HCT116 (cell line): ENCODE measurements around the gene RBFOX2. TPM values are rescaled to one million over a fixed set of nuclear protein-coding genes. Genes with fewer than 3 reads are reported as not detected.

Experiments used
- ATAC-seq: fragments of 200-7000 bp; cut with Tn5 transposase; 2 replicates; pipeline ENCODE4 v1.9.1; 2020; ENCODE audit warnings: mild to moderate bottlenecking, moderate library complexity
- BruUV-seq: library from RNA; stranded (reverse); fragments of 400-500 nt; replicated peaks from 2 replicates; lab custom pipeline; 2021; lab: Mats Ljungman, UMichigan
- CTCF ChIA-PET: fragments of 300-600 bp; sonication (Branson Sonifier 250); formaldehyde crosslinking; loops from one replicate; lab custom pipeline; 2021; ENCODE audit warnings: antibody characterized with exemption; lab: Charles Lee
- POLR2A ChIA-PET: fragments of 300-600, 350-600 bp; sonication (Branson Sonifier 250); formaldehyde crosslinking; loops from one replicate; lab custom pipeline; 2021; ENCODE audit warnings: antibody characterized with exemption; lab: Charles Lee
- RAD21 ChIA-PET, 2 experiments: fragments of 300-600 bp; sonication (Branson Sonifier 250); formaldehyde crosslinking; loops; one replicate each; lab custom pipeline; 2023; ENCODE audit warnings: low total read pairs in 2 of 2; ENCODE audit not compliant: uncharacterized antibody in 2 of 2, unreplicated experiment in 2 of 2, low non-redundant PET in 1 of 2; lab: Charles Lee
- DNase-seq: peaks from one replicate; pipeline ENCODE4 v3.0.0-alpha.2; 2010; ENCODE audit warnings: low read depth, low spot score
- H2AFZ ChIP-seq: fragments of 200-600 bp; shearing (Covaris generic), sonication (generic); 2 replicates; pipeline ENCODE4 v1.6.1; 2017; ENCODE audit warnings: low read depth, mixed run types, mixed read lengths, antibody characterized with exemption, low read length; ENCODE audit not compliant: poor library complexity, severe bottlenecking
- H3K27ac ChIP-seq: 2 replicates; pipeline ENCODE4 v1.5.1; 2012; ENCODE audit warnings: low read depth, low read length
- H3K27me3 ChIP-seq: fragments of 200-600 bp; sonication (generic); 2 replicates; pipeline ENCODE4 v1.6.1; 2016; ENCODE audit warnings: mixed run types, low read length, mixed read lengths; ENCODE audit not compliant: insufficient read depth
- H3K36me3 ChIP-seq, 2 experiments: fragments of 200-500 bp in 1 of 2; fragments of 200-600 bp in 1 of 2; sonication (Bioruptor generic) in 1 of 2; sonication (generic) in 1 of 2; 2 replicates each; pipeline versions ENCODE4 v1.5.1 to v1.6.1; 2014 to 2016; ENCODE audit warnings: low read length in 2 of 2, inconsistent platforms in 1 of 2, mixed read lengths in 1 of 2, mixed run types in 1 of 2; ENCODE audit not compliant: insufficient read depth in 2 of 2, control insufficient read depth in 1 of 2
- H3K4me1 ChIP-seq, 2 experiments: fragments of 200-600 bp in 1 of 2; sonication (generic) in 1 of 2; 2 replicates each; pipeline versions ENCODE4 v1.5.1 to v1.6.1; 2012 to 2017; ENCODE audit warnings: low read length in 2 of 2, inconsistent platforms in 1 of 2, mild to moderate bottlenecking in 1 of 2, mixed read lengths in 1 of 2, mixed run types in 1 of 2, moderate library complexity in 1 of 2; ENCODE audit not compliant: insufficient read depth in 2 of 2, control insufficient read depth in 1 of 2
- H3K4me2 ChIP-seq: fragments of 200-600 bp; sonication (generic); 2 replicates; pipeline ENCODE4 v1.6.1; 2017; ENCODE audit warnings: mixed run types, low read length, mixed read lengths
- H3K4me3 ChIP-seq, 2 experiments: fragments of 200-600 bp in 1 of 2; sonication (generic) in 1 of 2; replicated peaks in 1 of 2; 2 replicates each; pipeline ENCODE4 v1.5.1; 2011 to 2016; ENCODE audit warnings: low read length in 2 of 2, control low read depth in 1 of 2, low read depth in 1 of 2, mild to moderate bottlenecking in 1 of 2, mixed read lengths in 1 of 2, mixed run types in 1 of 2
- H3K79me2 ChIP-seq: fragments of 200-600 bp; sonication (generic); 2 replicates; pipeline ENCODE4 v1.6.1; 2017; ENCODE audit warnings: mild to moderate bottlenecking, mixed run types, low read length, moderate library complexity, mixed read lengths; ENCODE audit not compliant: insufficient read depth
- H3K9ac ChIP-seq: fragments of 200-600 bp; sonication (generic); 2 replicates; pipeline ENCODE4 v1.6.1; 2016; ENCODE audit warnings: low read length, mixed read lengths
- H3K9me2 ChIP-seq: fragments of 200-600 bp; sonication (generic), shearing (Covaris generic); 2 replicates; pipeline ENCODE4 v1.6.1; 2017; ENCODE audit warnings: mixed run types, mild to moderate bottlenecking, moderate library complexity; ENCODE audit not compliant: insufficient read depth
- H3K9me3 ChIP-seq, 2 experiments: fragments of 200-500 bp in 1 of 2; fragments of 200-600 bp in 1 of 2; sonication (Bioruptor generic) in 1 of 2; sonication (generic) in 1 of 2; 2 replicates each; pipeline ENCODE4 v1.6.1; 2014 to 2017; ENCODE audit warnings: low read length in 2 of 2, mixed read lengths in 2 of 2, inconsistent platforms in 1 of 2, low read depth in 1 of 2, mild to moderate bottlenecking in 1 of 2, mixed run types in 1 of 2, moderate library complexity in 1 of 2; ENCODE audit not compliant: control insufficient read depth in 1 of 2, insufficient read depth in 1 of 2
- H4K20me1 ChIP-seq: fragments of 200-600 bp; sonication (generic), shearing (Covaris generic); 2 replicates; pipeline ENCODE4 v1.6.1; 2017; ENCODE audit warnings: mixed run types, mild to moderate bottlenecking, moderate library complexity; ENCODE audit not compliant: insufficient read depth
- ATF3 ChIP-seq: IDR thresholded peaks from 2 replicates; pipeline ENCODE4 v1.6.1; 2012
- CEBPB ChIP-seq: IDR thresholded peaks from 2 replicates; pipeline ENCODE4 v1.6.1; 2012; ENCODE audit warnings: low read depth
- EGR1 ChIP-seq: IDR thresholded peaks from 2 replicates; pipeline ENCODE4 v1.6.1; 2012; ENCODE audit warnings: low read depth
- ELF1 ChIP-seq: IDR thresholded peaks from 2 replicates; pipeline ENCODE4 v1.6.1; 2012; ENCODE audit warnings: low read depth, borderline replicate concordance
- EZH2 ChIP-seq: fragments of 200-600 bp; sonication (generic); IDR thresholded peaks from 2 replicates; pipeline ENCODE4 v1.6.1; 2017; ENCODE audit warnings: antibody characterized with exemption, mixed run types
- FOSL1 ChIP-seq: IDR thresholded peaks from 2 replicates; pipeline ENCODE4 v1.6.1; 2012; ENCODE audit warnings: low read depth
- JUND ChIP-seq: IDR thresholded peaks from 2 replicates; pipeline ENCODE4 v1.6.1; 2012
- POLR2A ChIP-seq: IDR thresholded peaks from 2 replicates; pipeline ENCODE4 v1.7.0; 2011; ENCODE audit warnings: borderline replicate concordance; ENCODE audit not compliant: insufficient read depth, insufficient read length; ENCODE audit errors: extremely low read depth
- POLR2AphosphoS5 ChIP-seq: IDR thresholded peaks from 2 replicates; pipeline ENCODE4 v1.6.1; 2011; ENCODE audit warnings: mild to moderate bottlenecking, low read depth, low read length, moderate library complexity
- RAD21 ChIP-seq: IDR thresholded peaks from 2 replicates; pipeline ENCODE4 v1.6.1; 2012; ENCODE audit warnings: low read depth, mild to moderate bottlenecking
- SIN3A ChIP-seq: IDR thresholded peaks from 2 replicates; pipeline ENCODE4 v1.6.1; 2012; ENCODE audit warnings: low read depth
- TCF7L2 ChIP-seq: IDR thresholded peaks from 2 replicates; pipeline ENCODE4 v1.7.0; 2011; ENCODE audit warnings: borderline replicate concordance, inconsistent platforms; ENCODE audit not compliant: insufficient read depth, insufficient read length; ENCODE audit errors: extremely low read depth
- ZFX ChIP-seq: fragments of 450-650 bp; IDR thresholded peaks from 2 replicates; pipeline ENCODE4 v1.6.1; 2017
- ZNF274 ChIP-seq: fragments of 200-500 bp; sonication (Bioruptor generic); IDR thresholded peaks from 2 replicates; pipeline ENCODE4 v1.6.1; 2014; ENCODE audit warnings: mild to moderate bottlenecking, low read depth, low read length, inconsistent platforms
- intact Hi-C: fragments of 100-400 bp; cut with micrococcal nuclease; formaldehyde crosslinking; loops from 2 replicates; pipeline ENCODE4 v1.10.0; 2022
- total RNA-seq: library from RNA; stranded (reverse); gene quantifications from one replicate; pipeline ENCODE4 v1.2.1, GENCODE V29; 2021; ENCODE audit not compliant: unreplicated experiment
- TF ChIP-seq, protein P1 (sequence below): IDR thresholded peaks from 2 replicates; pipeline ENCODE4 v1.6.1; 2012; ENCODE audit warnings: low read depth
- TF ChIP-seq, protein P2 (sequence below): IDR thresholded peaks from 2 replicates; pipeline ENCODE4 v1.6.1; 2012

Gene RBFOX2
- total RNA-seq, 1 experiment from 2014 or later = 83.9 TPM

GRCh38 chr22:35984183-35985175 lies 44.1 kb downstream of the RBFOX2 start:
- Histone ChIP-seq H2AFZ (no peak overlapping the region), H3K4me1 (no peaks in the 10 kb centered on the region), H3K9me2 (no peaks in the 10 kb centered on the region), H3K4me2 (no peak overlapping the region), H3K9me3 (no peaks in the 10 kb centered on the region), H3K27ac (no peak overlapping the region), H3K27me3 (no peaks in the 10 kb centered on the region), H3K79me2 (peaks cover 68% of the 10 kb centered on the region), H3K36me3 (no peaks in the 10 kb centered on the region), H3K9ac (no peak overlapping the region), H4K20me1 (peaks cover 4% of the 10 kb centered on the region; the same call in 1 of the 2 replicates), H3K4me3 (no peak overlapping the region)
- DNase-seq (no peak), ATAC-seq (no peak)
- intact Hi-C loops = no loop called here
- no TSS peak for BruUV-seq
- POLR2A ChIA-PET = no interaction called here
- RAD21 ChIA-PET = no interaction called here
- TF ChIP-seq JUND = no peak
- TF ChIP-seq ZFX = no peak
- TF ChIP-seq, protein P1, sequence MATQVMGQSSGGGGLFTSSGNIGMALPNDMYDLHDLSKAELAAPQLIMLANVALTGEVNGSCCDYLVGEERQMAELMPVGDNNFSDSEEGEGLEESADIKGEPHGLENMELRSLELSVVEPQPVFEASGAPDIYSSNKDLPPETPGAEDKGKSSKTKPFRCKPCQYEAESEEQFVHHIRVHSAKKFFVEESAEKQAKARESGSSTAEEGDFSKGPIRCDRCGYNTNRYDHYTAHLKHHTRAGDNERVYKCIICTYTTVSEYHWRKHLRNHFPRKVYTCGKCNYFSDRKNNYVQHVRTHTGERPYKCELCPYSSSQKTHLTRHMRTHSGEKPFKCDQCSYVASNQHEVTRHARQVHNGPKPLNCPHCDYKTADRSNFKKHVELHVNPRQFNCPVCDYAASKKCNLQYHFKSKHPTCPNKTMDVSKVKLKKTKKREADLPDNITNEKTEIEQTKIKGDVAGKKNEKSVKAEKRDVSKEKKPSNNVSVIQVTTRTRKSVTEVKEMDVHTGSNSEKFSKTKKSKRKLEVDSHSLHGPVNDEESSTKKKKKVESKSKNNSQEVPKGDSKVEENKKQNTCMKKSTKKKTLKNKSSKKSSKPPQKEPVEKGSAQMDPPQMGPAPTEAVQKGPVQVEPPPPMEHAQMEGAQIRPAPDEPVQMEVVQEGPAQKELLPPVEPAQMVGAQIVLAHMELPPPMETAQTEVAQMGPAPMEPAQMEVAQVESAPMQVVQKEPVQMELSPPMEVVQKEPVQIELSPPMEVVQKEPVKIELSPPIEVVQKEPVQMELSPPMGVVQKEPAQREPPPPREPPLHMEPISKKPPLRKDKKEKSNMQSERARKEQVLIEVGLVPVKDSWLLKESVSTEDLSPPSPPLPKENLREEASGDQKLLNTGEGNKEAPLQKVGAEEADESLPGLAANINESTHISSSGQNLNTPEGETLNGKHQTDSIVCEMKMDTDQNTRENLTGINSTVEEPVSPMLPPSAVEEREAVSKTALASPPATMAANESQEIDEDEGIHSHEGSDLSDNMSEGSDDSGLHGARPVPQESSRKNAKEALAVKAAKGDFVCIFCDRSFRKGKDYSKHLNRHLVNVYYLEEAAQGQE = no peak
- no peak for TF ChIP-seq FOSL1
- no peak for TF ChIP-seq POLR2AphosphoS5
- TF ChIP-seq TCF7L2 = no peak
- no peak for TF ChIP-seq ATF3
- TF ChIP-seq EGR1 = no peak
- no peak for TF ChIP-seq EZH2
- TF ChIP-seq RAD21 = no peak
- no peak for TF ChIP-seq ELF1
- TF ChIP-seq SIN3A = no peak
- no peak for TF ChIP-seq ZNF274
- no peak for TF ChIP-seq POLR2A
- no peak for TF ChIP-seq CEBPB
- TF ChIP-seq, protein P2, sequence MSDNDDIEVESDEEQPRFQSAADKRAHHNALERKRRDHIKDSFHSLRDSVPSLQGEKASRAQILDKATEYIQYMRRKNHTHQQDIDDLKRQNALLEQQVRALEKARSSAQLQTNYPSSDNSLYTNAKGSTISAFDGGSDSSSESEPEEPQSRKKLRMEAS = no peak
- CTCF ChIA-PET = no interaction called here
